RWPE1 (cell line): ENCODE results near the gene KIRREL3.

Experiments
- CTCF ChIA-PET: fragments of 350-600 bp; sonication (Branson Sonifier 250); formaldehyde crosslinking; extraction: SDS; loops from one replicate; lab custom pipeline; 2021; lab: Yijun Ruan, JAX
- POLR2A ChIA-PET: fragments of 400-600 bp; formaldehyde crosslinking; extraction: SDS; loops from one replicate; lab custom pipeline; 2020; ENCODE audit warnings: antibody characterized with exemption; ENCODE audit not compliant: low non-redundant PET; lab: Yijun Ruan, JAX
- DNase-seq: peaks from one replicate; pipeline ENCODE4 v3.0.0; 2012; ENCODE audit warnings: low spot score
- H3K27ac ChIP-seq: fragments of 450-650 bp; 2 replicates; pipeline ENCODE4 v1.5.1; 2017
- CTCF ChIP-seq: fragments of 450-650 bp; conservative IDR thresholded peaks from 2 replicates; pipeline ENCODE4 v1.5.1; 2017; ENCODE audit warnings: low read depth, mild to moderate bottlenecking

The KIRREL3 gene

DNA sequence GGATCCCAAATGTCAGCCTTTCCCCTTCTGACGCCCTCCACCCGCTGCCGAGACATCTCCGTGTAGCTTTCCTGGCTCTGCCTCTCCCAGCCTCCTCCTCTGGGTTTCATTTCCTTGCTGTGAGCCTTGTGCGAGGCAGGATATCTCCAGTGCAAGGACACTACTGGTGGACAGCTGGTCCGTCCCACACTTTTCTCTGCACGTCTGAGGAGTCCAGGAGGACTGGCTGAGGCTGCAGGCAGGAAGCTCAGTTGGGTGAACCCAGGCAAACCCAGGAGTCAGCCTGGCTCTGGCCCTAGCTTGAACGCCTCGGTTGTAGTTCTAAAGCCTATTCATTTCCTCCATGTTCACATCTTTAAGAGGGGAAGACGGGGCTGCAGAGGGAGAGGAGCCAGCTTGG lies 499.6 kb downstream of the KIRREL3 start:
- no peak overlapping the region for H3K27ac ChIP-seq

DNA sequence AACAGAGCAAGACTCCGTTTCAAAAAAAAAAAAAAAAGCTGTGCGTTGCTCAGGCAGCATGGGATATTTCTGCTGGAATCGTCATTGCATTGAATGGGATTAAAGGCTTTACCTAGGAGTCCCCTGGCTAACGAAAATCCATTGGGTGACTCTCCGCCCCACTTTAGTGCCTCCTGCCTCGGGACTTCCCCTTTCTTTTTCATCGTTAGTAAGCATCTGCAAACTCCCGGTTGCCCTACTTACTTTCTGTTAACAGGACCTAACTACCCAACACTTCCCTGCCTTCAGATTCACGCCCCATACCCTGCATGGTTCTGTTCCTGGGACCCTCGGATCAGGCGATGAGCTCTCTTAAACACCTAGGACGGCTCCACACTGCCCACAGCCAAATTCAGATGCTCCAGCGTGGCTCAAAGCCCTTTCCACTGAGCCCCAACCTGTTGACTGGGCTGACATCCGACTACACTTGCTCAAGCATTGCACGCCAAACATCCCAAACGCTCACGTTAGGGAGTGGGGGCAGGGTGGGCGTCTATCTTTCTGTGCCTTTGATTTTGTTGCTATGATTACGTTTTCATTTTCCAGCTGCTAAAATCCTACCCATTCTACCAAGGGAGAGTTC lies 501.3 kb downstream of the KIRREL3 start:
- POLR2A ChIA-PET: no interaction called here
- H3K27ac ChIP-seq: no peak overlapping the region
- no peak for TF ChIP-seq CTCF
- CTCF ChIA-PET: interaction anchor here (1.3 kb wide), 1 partner anchor 19 kb away, joined by 4 read pairs; no protein-coding TSS in a partner anchor
- DNase-seq: no peak

More for the DNA sequence above, 499.6 kb downstream of the KIRREL3 start:
- DNase-seq: no peak
- ChIA-PET CTCF (interaction anchor here (0.6 kb wide), 2 partner anchors 16 to 17 kb away, joined by 3 read pairs; no protein-coding TSS in a partner anchor), POLR2A (no interaction called here)
- no peak for TF ChIP-seq CTCF

- POLR2A ChIA-PET: no interaction called here
Observed at GRCh38 chr11:126498281-126498680, 502.3 kb downstream of the KIRREL3 start.

DNA sequence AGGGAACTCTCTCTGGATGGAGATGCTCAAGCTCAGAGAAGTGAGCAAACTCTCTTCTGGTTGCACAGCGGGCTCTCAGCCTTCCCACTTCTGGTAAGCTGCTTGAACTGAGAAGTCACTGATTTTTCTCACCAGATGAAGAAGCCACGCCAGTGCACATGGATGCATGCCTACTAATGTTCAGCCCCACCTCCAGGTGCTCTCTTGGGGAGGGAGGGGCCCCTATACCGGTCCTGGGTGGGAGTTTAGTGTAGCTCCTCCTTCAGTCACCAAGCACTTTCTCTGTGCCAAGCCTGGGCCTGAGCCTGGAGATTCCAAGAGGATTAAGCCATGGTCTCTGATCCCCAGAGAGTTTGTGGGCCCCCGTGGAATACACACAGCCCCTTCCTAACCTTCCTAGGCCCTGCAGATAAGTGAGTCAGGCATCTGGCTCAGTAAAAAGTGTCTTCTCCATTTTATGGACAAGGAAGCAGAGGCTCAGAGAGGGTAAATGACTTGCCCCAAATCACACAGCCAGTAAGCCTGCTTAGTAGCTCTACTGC lies 502.9 kb downstream of the KIRREL3 start:
- CTCF ChIA-PET: interaction anchor here (1.3 kb wide), 1 partner anchor 17 kb away, joined by 4 read pairs; no protein-coding TSS in a partner anchor
- no peak overlapping the region for H3K27ac ChIP-seq
- POLR2A ChIA-PET: no interaction called here
- no peak for DNase-seq
- no peak for TF ChIP-seq CTCF

More at GRCh38 chr11:126498281-126498680, 502.3 kb downstream of the KIRREL3 start:
- no peak for DNase-seq
- TF ChIP-seq CTCF: no peak
- no peak overlapping the region for H3K27ac ChIP-seq
- CTCF ChIA-PET: interaction anchor here (1.3 kb wide), 1 partner anchor 18 kb away, joined by 4 read pairs; no protein-coding TSS in a partner anchor

- H3K27ac ChIP-seq: no peak overlapping the region
- TF ChIP-seq CTCF: no peak
- ChIA-PET CTCF (interaction anchor here (1.3 kb wide), 1 partner anchor 16 kb away, joined by 4 read pairs; no protein-coding TSS in a partner anchor), POLR2A (no interaction called here)
- DNase-seq: no peak
Observed at GRCh38 chr11:126496576-126497337, 503.8 kb downstream of the KIRREL3 start.
